Kidney (tissue), 14 donors: ENCODE measurements around the gene FBXL20. TPM values are rescaled to one million over a fixed set of nuclear protein-coding genes. Genes with fewer than 3 reads are reported as not detected.

ENCODE experiments used
- DNase-seq, 5 donors: peaks; one replicate each; pipeline ENCODE4 v3.0.0-alpha.2; 2013 to 2020
- FAIRE-seq: peaks from 2 replicates; lab custom pipeline; 2012; peaks lifted over from hg19 to GRCh38; lab: Jason Lieb, UNC
- H3K27ac ChIP-seq, 2 donors: one replicate each; pipeline ENCODE4 v1.7.0; 2013; ENCODE audit warnings: low read depth in 2 of 2, low read length in 2 of 2, inconsistent platforms in 1 of 2
- H3K27me3 ChIP-seq: one replicate; pipeline ENCODE4 v1.7.1; 2013; ENCODE audit warnings: low read length, inconsistent platforms; ENCODE audit not compliant: control insufficient read depth, insufficient read depth
- H3K36me3 ChIP-seq, 3 donors: one replicate each; pipeline versions ENCODE4 v1.7.0 to v1.7.1; 2013; ENCODE audit warnings: low read length in 3 of 3, control low read depth in 1 of 3, inconsistent platforms in 1 of 3; ENCODE audit not compliant: insufficient read depth in 3 of 3, control insufficient read depth in 2 of 3
- H3K4me1 ChIP-seq, 3 donors: one replicate each; pipeline versions ENCODE4 v1.7.0 to v1.7.1; 2013; ENCODE audit warnings: low read length in 3 of 3, inconsistent platforms in 1 of 3, low read depth in 1 of 3; ENCODE audit not compliant: control insufficient read depth in 2 of 3, insufficient read depth in 2 of 3
- H3K4me3 ChIP-seq, 3 donors: one replicate each; pipeline versions ENCODE4 v1.7.0 to v1.8.1; 2013; ENCODE audit warnings: low read length in 3 of 3, control low read depth in 1 of 3, inconsistent platforms in 1 of 3
- H3K9ac ChIP-seq, 3 donors: one replicate each; pipeline versions ENCODE4 v1.7.0 to v1.7.1; 2013; ENCODE audit warnings: low read length in 3 of 3, control low read depth in 1 of 3, inconsistent platforms in 1 of 3
- H3K9me3 ChIP-seq, 3 donors: one replicate each; pipeline versions ENCODE4 v1.7.0 to v1.7.1; 2013; ENCODE audit warnings: low read length in 3 of 3, control low read depth in 1 of 3, inconsistent platforms in 1 of 3; ENCODE audit not compliant: control insufficient read depth in 2 of 3, insufficient read depth in 1 of 3
- CTCF ChIP-seq: IDR thresholded peaks from 3 replicates; pipeline ENCODE4 v1.5.1; 2012; ENCODE audit warnings: mild to moderate bottlenecking, moderate library complexity, borderline replicate concordance; ENCODE audit not compliant: insufficient read depth; ENCODE audit errors: extremely low read depth
- intact Hi-C: fragments of 100-400 bp; cut with DNase I; formaldehyde crosslinking; loops from one replicate; pipeline ENCODE4 v1.11.1; 2022
- polyA plus RNA-seq: library from polyadenylated mRNA; stranded (reverse); fragments of 350-450 nt; fragmentation: Illumina TruSeq; extraction: RNeasy Lipid Tissue Mini Kit (QIAGEN cat#74804); gene quantifications from one replicate; pipeline ENCODE4 v1.2.3, GENCODE V29; 2014; ENCODE audit warnings: low read depth, low replicate concordance; ENCODE audit not compliant: insufficient read depth
- total RNA-seq: library from RNA; stranded (reverse); fragmentation: NEBNext Ultra II Directional; extraction: Animal tissue kit (Norgen Biotek cat#: 25700); gene quantifications from one replicate; pipeline ENCODE4 v1.2.1, GENCODE V29; 2021
- donor health status: control.
- donor health status: control.
- donor health status: control.
- donor health status: control.
- donor health status: control.
- donor health status: DM: yes; HTN: yes; CAD: no.
- donor health status: Normal renal cell carcinoma (clear cell type).

Gene FBXL20
- total and polyA plus RNA-seq, 2 donors from 2014 or later: 3.2 to 16.1 TPM

GRCh38 chr17:39239640-39240314 lies 161.6 kb downstream of the FBXL20 start:
- H3K27ac ChIP-seq: no peak overlapping the region
- FAIRE-seq (no peak), DNase-seq (peak in 4 of 5 donors; percentile 62 to 71 (median 66))
- H3K27me3 ChIP-seq: no peaks in the 10 kb centered on the region
- no peaks in the 10 kb centered on the region for H3K36me3 ChIP-seq
- H3K4me3 ChIP-seq: peak overlapping the region in 2 of 3 donors; percentile 15 to 48
- intact Hi-C loops: no loop called here
- no peak overlapping the region for H3K9ac ChIP-seq
- TF ChIP-seq CTCF: peak; percentile 51
- H3K4me1 ChIP-seq: peaks cover 0 to 5% (median 0%) of the 10 kb centered on the region in 3 donors
- H3K9me3 ChIP-seq: no peaks in the 10 kb centered on the region

GRCh38 chr17:39238311-39238972 lies 163.0 kb downstream of the FBXL20 start:
- H3K4me1 ChIP-seq: no peaks in the 10 kb centered on the region
- no peaks in the 10 kb centered on the region for H3K9me3 ChIP-seq
- no peak for DNase-seq
- FAIRE-seq: no peak
- no peaks in the 10 kb centered on the region for H3K36me3 ChIP-seq
- no peak for TF ChIP-seq CTCF
- intact Hi-C loops: no loop called here
- H3K9ac ChIP-seq: peak overlapping the region in 1 of 3 donors; percentile 26
- H3K27ac ChIP-seq: no peak overlapping the region
- no peaks in the 10 kb centered on the region for H3K27me3 ChIP-seq
- peak overlapping the region in 2 of 3 donors; percentile 32 for H3K4me3 ChIP-seq

DNA sequence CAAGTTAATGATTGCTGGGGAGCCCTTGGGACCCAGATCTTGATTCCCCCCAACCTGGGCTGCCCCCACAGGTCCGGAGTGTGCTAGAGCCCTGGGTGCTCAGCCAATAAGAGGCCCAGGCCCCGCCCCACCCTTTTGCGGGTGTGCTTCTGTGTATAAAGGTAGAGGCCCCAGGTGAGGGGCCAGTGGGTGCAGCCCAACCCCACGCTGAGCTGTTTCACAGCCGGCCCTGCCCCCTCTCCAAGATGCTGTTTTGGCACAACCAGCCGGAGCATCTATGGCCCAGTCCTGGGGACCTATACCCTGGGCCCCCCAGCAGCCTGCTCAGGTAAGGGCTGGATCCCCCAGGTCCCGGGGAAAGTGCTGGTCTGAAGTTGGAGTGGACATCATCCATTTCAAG lies 163.8 kb downstream of the FBXL20 start:
- H3K36me3 ChIP-seq: no peaks in the 10 kb centered on the region
- H3K27me3 ChIP-seq: no peaks in the 10 kb centered on the region
- DNase-seq: no peak
- H3K4me3 ChIP-seq: peak overlapping the region in 1 of 3 donors; percentile 19
- H3K9ac ChIP-seq: no peak overlapping the region
- no peaks in the 10 kb centered on the region for H3K4me1 ChIP-seq
- FAIRE-seq: no peak
- H3K27ac ChIP-seq: no peak overlapping the region
- no peak for TF ChIP-seq CTCF
- H3K9me3 ChIP-seq: no peaks in the 10 kb centered on the region
- intact Hi-C loops: no loop called here
